ENCODE results near the gene NMUR1. TPM values are rescaled to one million over a fixed set of nuclear protein-coding genes. Genes with fewer than 3 reads are reported as not detected.
"Not testable (repeated sequence)": the region's sequence is repeated elsewhere in the genome, so short reads cannot be mapped to it uniquely, and the experiment has no call there.

NMUR1 gene
- total and polyA plus RNA-seq, 2 experiments from 2014 or later = 0.33 to 0.37 TPM

DNA sequence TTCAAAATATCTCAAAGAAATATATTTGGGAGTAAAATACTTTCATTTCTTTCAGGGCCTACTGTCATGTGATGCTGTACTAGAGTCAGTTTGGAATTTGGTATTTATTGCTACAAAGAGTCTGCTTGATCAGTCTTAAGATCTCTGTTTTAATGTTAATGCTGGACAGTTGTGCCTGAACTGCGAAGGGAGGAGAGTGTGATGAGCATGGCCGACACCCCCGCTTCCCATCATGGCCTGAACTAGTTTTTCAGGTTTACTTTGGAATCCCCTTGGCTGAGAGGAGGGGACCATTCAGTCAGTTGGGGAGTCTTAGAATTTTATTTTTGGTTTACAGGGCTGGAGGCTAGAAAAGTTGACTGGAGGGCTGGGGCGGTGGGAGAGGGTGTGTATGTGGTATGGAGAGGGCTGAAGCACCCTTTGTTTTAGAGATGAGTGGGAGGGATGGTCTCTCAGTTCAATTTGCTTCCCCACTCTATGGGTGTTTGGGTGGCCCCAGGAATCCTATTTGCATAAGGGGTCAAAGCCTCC, 41.5 kb upstream of the NMUR1 start:
- TF ChIP-seq EZH2phosphoT487 (IDR thresholded peaks at IDR 0.05; ENCODE audit: low read depth, severe bottlenecking, unreplicated experiment) (no peak), EZH2 (IDR thresholded peaks at IDR 0.05; ENCODE audit: borderline replicate concordance) (no peak)
- TF ChIP-seq, protein P1, sequence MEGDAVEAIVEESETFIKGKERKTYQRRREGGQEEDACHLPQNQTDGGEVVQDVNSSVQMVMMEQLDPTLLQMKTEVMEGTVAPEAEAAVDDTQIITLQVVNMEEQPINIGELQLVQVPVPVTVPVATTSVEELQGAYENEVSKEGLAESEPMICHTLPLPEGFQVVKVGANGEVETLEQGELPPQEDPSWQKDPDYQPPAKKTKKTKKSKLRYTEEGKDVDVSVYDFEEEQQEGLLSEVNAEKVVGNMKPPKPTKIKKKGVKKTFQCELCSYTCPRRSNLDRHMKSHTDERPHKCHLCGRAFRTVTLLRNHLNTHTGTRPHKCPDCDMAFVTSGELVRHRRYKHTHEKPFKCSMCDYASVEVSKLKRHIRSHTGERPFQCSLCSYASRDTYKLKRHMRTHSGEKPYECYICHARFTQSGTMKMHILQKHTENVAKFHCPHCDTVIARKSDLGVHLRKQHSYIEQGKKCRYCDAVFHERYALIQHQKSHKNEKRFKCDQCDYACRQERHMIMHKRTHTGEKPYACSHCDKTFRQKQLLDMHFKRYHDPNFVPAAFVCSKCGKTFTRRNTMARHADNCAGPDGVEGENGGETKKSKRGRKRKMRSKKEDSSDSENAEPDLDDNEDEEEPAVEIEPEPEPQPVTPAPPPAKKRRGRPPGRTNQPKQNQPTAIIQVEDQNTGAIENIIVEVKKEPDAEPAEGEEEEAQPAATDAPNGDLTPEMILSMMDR (IDR thresholded peaks at IDR 0.05; ENCODE audit: poor library complexity) = no peak
- Histone ChIP-seq H3K9me2 (replicated peaks; ENCODE audit: insufficient read depth) (no peaks in the 10 kb centered on the region), H3K9me3 (ENCODE audit: low read depth) (no peaks in the 10 kb centered on the region), H3K79me2 (no peaks in the 10 kb centered on the region), H3K27me3 (no peaks in the 10 kb centered on the region), H3K4me1 (ENCODE audit: insufficient read depth) (no peaks in the 10 kb centered on the region), H2AFZ (no peak overlapping the region), H3K27ac (peak overlapping the region; percentile 33), H3K36me3 (replicated peaks; ENCODE audit: insufficient read depth, low read depth) (no peaks in the 10 kb centered on the region), H3K4me2 (no peak overlapping the region), H3K4me3 (no peak overlapping the region), H4K20me1 (ENCODE audit: insufficient read depth, poor library complexity, severe bottlenecking) (no peaks in the 10 kb centered on the region)
- DNase-seq (ENCODE audit: low spot score) = no peak
- WGBS (ENCODE audit: low lambda C conversion rate, missing lambda C conversion rate) = 51% methylated on average over 4 of the region's 4 CpGs

DNA sequence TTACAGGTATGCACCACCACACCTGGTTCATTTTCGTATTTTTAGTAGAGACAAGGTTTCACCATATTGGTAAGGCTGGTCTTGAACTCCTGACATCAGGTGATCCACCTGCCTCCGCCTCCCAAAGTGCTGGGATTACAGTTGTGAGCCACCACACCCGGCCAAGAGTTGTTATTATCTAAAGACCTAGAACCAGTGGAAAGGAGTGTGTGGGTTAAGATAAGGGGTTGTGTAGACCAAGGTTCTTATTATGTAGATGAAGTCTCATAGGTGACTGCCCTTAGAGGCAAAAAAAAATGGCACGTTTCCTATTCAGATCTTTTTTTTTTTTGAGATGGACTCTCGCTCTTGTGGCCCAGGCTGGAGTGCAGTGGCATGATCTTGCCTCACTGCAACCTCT, 40.7 kb upstream of the NMUR1 start:
- not testable (repeated sequence) for H3K27me3 ChIP-seq; H3K9me3 ChIP-seq (ENCODE audit: low read depth); H2AFZ ChIP-seq; H3K4me2 ChIP-seq; H3K4me3 ChIP-seq; H4K20me1 ChIP-seq (ENCODE audit: insufficient read depth, poor library complexity, severe bottlenecking); H3K4me1 ChIP-seq (ENCODE audit: insufficient read depth); H3K27ac ChIP-seq; H3K79me2 ChIP-seq; DNase-seq (ENCODE audit: low spot score); H3K36me3 ChIP-seq (replicated peaks; ENCODE audit: insufficient read depth, low read depth); H3K9me2 ChIP-seq (replicated peaks; ENCODE audit: insufficient read depth)
- 90% methylated on average over 5 of the region's 5 CpGs for WGBS (ENCODE audit: low lambda C conversion rate, missing lambda C conversion rate)

DNA sequence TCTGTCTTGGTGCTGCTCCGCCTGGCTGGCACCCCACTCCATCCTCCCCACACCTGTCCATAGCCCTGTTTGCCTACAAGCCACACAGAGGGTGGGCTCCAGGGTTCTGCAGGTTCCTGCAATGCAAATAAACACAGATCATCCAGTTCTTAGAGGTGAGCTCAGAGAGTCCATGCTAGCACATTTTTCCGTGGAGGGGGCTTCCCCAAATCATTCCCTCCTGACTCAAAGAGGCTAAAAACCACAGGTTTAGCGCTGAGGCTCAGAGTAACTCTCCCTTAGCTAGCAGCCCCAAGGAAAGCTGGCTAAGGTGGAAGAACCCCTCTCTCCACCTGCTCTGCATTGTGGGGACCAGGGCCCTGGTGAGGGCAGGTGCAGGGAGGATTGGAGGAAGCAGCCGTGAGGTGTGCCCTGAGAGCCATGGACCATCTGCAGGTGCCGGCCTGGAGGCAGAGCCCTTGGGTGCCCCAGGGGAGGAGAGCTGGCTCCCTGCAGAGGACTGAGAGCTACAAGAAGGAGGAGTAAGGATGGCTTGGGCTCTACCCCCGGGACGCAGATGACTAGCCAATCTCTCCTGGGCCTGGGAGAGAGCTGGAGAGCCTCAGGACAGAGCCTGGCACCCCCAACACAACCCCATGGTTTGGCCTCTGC, 38.7 kb upstream of the NMUR1 start:
- WGBS (ENCODE audit: low lambda C conversion rate, missing lambda C conversion rate) = 91% methylated on average over 7 of the region's 7 CpGs
- no peak overlapping the region for H3K27ac ChIP-seq
- no peak overlapping the region for H3K4me3 ChIP-seq
- TF ChIP-seq EZH2 (IDR thresholded peaks at IDR 0.05; ENCODE audit: borderline replicate concordance) (no peak), EZH2phosphoT487 (IDR thresholded peaks at IDR 0.05; ENCODE audit: low read depth, severe bottlenecking, unreplicated experiment) (no peak)
- TF ChIP-seq, protein P1 (IDR thresholded peaks at IDR 0.05; ENCODE audit: poor library complexity) = no peak
- no peak overlapping the region for H2AFZ ChIP-seq
- no peaks in the 10 kb centered on the region for H3K79me2 ChIP-seq
- H3K9me3 ChIP-seq (ENCODE audit: low read depth) = no peaks in the 10 kb centered on the region
- no peaks in the 10 kb centered on the region for H3K4me1 ChIP-seq (ENCODE audit: insufficient read depth)
- no peaks in the 10 kb centered on the region for H3K27me3 ChIP-seq
- H3K36me3 ChIP-seq (replicated peaks; ENCODE audit: insufficient read depth, low read depth) = no peaks in the 10 kb centered on the region
- H3K4me2 ChIP-seq = no peak overlapping the region
- H3K9me2 ChIP-seq (replicated peaks; ENCODE audit: insufficient read depth) = no peaks in the 10 kb centered on the region
- no peak for DNase-seq (ENCODE audit: low spot score)
- H4K20me1 ChIP-seq (ENCODE audit: insufficient read depth, poor library complexity, severe bottlenecking) = no peaks in the 10 kb centered on the region

DNA sequence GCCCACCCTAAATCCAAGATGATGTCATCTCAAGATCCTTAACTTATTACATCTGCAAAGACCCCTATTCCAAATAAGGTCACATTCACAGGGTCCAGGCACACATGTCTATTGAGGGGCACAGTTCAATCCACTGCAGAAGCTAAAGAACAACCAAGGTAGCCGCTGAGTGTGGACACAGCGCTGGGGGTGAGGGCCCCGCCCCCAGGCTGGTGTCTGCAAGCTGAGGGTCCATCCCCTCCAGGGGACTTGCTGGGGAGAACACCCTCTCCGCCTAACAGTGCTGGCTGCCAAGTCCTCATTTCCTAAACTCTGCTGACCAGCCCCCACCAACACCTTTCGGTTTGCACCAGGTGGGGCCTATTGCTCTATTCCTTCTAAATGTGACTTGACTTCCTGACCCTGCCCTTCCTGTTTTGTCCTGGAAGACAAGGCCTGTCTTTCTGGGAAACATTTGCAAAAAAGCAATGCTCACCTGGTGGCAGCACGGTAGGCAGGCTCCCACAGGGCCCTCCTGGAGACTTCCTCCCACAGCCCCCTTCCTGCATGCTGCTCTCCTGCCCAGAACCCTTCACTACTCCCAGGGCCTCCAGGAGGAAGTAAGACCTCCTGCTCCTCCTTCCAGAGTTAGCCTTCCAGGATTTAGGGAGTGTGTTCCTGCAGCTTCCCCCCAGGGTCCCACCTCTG, 38.0 kb upstream of the NMUR1 start:
- Histone ChIP-seq H4K20me1 (ENCODE audit: insufficient read depth, poor library complexity, severe bottlenecking) (no peaks in the 10 kb centered on the region), H3K4me3 (no peak overlapping the region), H3K9me3 (ENCODE audit: low read depth) (no peaks in the 10 kb centered on the region), H3K79me2 (no peaks in the 10 kb centered on the region), H3K9me2 (replicated peaks; ENCODE audit: insufficient read depth) (no peaks in the 10 kb centered on the region), H2AFZ (no peak overlapping the region), H3K4me2 (no peak overlapping the region), H3K27ac (no peak overlapping the region), H3K4me1 (ENCODE audit: insufficient read depth) (no peaks in the 10 kb centered on the region), H3K36me3 (replicated peaks; ENCODE audit: insufficient read depth, low read depth) (no peaks in the 10 kb centered on the region), H3K27me3 (no peaks in the 10 kb centered on the region)
- no peak for DNase-seq (ENCODE audit: low spot score)
- no peak for TF ChIP-seq EZH2phosphoT487 (IDR thresholded peaks at IDR 0.05; ENCODE audit: low read depth, severe bottlenecking, unreplicated experiment)
- TF ChIP-seq, protein P1 (IDR thresholded peaks at IDR 0.05; ENCODE audit: poor library complexity) = no peak
- TF ChIP-seq EZH2 (IDR thresholded peaks at IDR 0.05; ENCODE audit: borderline replicate concordance) = no peak
- 83% methylated on average over 6 of the region's 6 CpGs for WGBS (ENCODE audit: low lambda C conversion rate, missing lambda C conversion rate)
